ENCODE measurements around the gene COPS3. TPM values are rescaled to one million over a fixed set of nuclear protein-coding genes. Genes with fewer than 3 reads are reported as not detected.

COPS3 gene
- total RNA-seq, 1 experiment from 2014 or later: 113 TPM

- H2BK20ac ChIP-seq (ENCODE audit: low read depth, low read length, poor library complexity, severe bottlenecking): no peak overlapping the region
- no peak overlapping the region for H3K9ac ChIP-seq (ENCODE audit: extremely low read depth, insufficient read length, low read length)
- no peak overlapping the region for H2AK5ac ChIP-seq (ENCODE audit: insufficient read length, low read length)
- no peak for TF ChIP-seq CTCF (conservative IDR thresholded peaks at IDR 0.05)
- H3K18ac ChIP-seq (ENCODE audit: insufficient read length, low read depth, low read length): no peak overlapping the region
- no CpG with 5 or more reads among the region's 7 CpGs for WGBS (ENCODE audit: extremely low coverage, insufficient read length, low lambda C conversion rate)
- H4K20me1 ChIP-seq (ENCODE audit: control insufficient read depth, insufficient read depth, insufficient read length): no peaks in the 10 kb centered on the region
- no peak overlapping the region for H2BK120ac ChIP-seq (ENCODE audit: low read depth, low read length, poor library complexity, severe bottlenecking)
- H3K4me2 ChIP-seq (ENCODE audit: insufficient read depth, insufficient read length, low read length): no peak overlapping the region
- DNase-seq: no peak
- H3T11ph ChIP-seq (ENCODE audit: low read length): no peak overlapping the region
- Mint-ChIP-seq H3K9me3 (no peaks in the 10 kb centered on the region), H3K36me3 (ENCODE audit: insufficient read depth in 1 of 3, low read depth in 3 of 3) (peaks cover 52 to 84% (median 79%) of the 10 kb centered on the region in 3 experiments), H3K27me3 (ENCODE audit: low read depth) (no peaks in the 10 kb centered on the region), H3K27ac (no peak overlapping the region), H3K4me1 (no peaks in the 10 kb centered on the region), H3K4me3 (no peak overlapping the region)
- no peak overlapping the region for H2BK12ac ChIP-seq (ENCODE audit: insufficient read length, low read depth, low read length)
- H4K8ac ChIP-seq (replicated peaks; ENCODE audit: insufficient read length, low read depth, low read length): no peak overlapping the region
- no peaks in the 10 kb centered on the region for H3K9me3 ChIP-seq (ENCODE audit: control insufficient read depth, low read depth, low read length)
- no peaks in the 10 kb centered on the region for H3K23me2 ChIP-seq (ENCODE audit: insufficient read length, low read depth, low read length, poor library complexity, severe bottlenecking)
- no peak overlapping the region for H3K14ac ChIP-seq (ENCODE audit: insufficient read depth, low read length)
- H3K4me1 ChIP-seq (ENCODE audit: insufficient read depth, low read length): no peaks in the 10 kb centered on the region
- no peak overlapping the region for H3K27ac ChIP-seq (ENCODE audit: insufficient read length, low read depth, low read length)
- H2AFZ ChIP-seq (ENCODE audit: low read length): no peak overlapping the region
- no peak overlapping the region for H3K23ac ChIP-seq (ENCODE audit: insufficient read length, low read depth, low read length)
- no peak overlapping the region for H4K5ac ChIP-seq (ENCODE audit: insufficient read length, low read depth, low read length)
- no peaks in the 10 kb centered on the region for H3K79me2 ChIP-seq (ENCODE audit: insufficient read depth, low read length)
- no peak overlapping the region for H2BK5ac ChIP-seq (ENCODE audit: insufficient read length, low read length)
- no peak overlapping the region for H4K91ac ChIP-seq (ENCODE audit: insufficient read length, low read depth, low read length)
- no peak overlapping the region for H2BK15ac ChIP-seq (ENCODE audit: low read depth, low read length)
- no peaks in the 10 kb centered on the region for H3K79me1 ChIP-seq (ENCODE audit: insufficient read depth, low read depth, low read length, poor library complexity, severe bottlenecking)
- H3K56ac ChIP-seq (ENCODE audit: insufficient read length, low read depth, low read length): no peak overlapping the region
- H3K27me3 ChIP-seq (ENCODE audit: insufficient read depth, low read length): no peaks in the 10 kb centered on the region
- no peak overlapping the region for H3K4ac ChIP-seq (ENCODE audit: low read depth, low read length)
Observed at GRCh38 chr17:17258011-17258410, 23.0 kb downstream of the COPS3 start.
